ENCODE data around the gene PFDN5.

Gene PFDN5

DNA sequence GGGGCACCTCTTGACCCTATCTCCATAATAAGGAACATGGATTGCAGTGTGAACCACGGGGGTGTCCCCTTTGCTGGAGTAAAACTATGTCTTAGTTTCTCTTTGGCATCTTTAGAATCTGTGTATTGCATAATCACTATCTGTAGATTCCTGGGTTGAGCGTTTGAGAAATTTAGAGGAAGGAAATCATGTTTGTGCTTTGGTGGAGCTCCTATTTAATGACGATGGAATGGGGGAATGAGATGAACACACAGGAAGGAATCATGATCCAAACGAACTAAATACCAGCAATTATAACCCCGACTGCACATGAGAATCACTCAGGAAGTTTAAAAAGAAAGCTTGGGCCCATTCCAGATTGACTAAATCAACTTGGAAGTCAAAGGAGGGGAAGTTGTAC, 2.8 kb downstream of the PFDN5 start:
- TF ChIP-seq, protein P1, sequence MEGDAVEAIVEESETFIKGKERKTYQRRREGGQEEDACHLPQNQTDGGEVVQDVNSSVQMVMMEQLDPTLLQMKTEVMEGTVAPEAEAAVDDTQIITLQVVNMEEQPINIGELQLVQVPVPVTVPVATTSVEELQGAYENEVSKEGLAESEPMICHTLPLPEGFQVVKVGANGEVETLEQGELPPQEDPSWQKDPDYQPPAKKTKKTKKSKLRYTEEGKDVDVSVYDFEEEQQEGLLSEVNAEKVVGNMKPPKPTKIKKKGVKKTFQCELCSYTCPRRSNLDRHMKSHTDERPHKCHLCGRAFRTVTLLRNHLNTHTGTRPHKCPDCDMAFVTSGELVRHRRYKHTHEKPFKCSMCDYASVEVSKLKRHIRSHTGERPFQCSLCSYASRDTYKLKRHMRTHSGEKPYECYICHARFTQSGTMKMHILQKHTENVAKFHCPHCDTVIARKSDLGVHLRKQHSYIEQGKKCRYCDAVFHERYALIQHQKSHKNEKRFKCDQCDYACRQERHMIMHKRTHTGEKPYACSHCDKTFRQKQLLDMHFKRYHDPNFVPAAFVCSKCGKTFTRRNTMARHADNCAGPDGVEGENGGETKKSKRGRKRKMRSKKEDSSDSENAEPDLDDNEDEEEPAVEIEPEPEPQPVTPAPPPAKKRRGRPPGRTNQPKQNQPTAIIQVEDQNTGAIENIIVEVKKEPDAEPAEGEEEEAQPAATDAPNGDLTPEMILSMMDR (IDR thresholded peaks at IDR 0.05; ENCODE audit: low read depth, low read length): no peak
- in situ Hi-C loops (cut with HindIII; ENCODE audit: low sequenced_read_pairs): no loop called here
- H3K4me3 ChIP-seq (ENCODE audit: low read depth, low read length): no peak overlapping the region
- peak; percentile 32 for DNase-seq (ENCODE audit: low read depth, low spot score)

DNA sequence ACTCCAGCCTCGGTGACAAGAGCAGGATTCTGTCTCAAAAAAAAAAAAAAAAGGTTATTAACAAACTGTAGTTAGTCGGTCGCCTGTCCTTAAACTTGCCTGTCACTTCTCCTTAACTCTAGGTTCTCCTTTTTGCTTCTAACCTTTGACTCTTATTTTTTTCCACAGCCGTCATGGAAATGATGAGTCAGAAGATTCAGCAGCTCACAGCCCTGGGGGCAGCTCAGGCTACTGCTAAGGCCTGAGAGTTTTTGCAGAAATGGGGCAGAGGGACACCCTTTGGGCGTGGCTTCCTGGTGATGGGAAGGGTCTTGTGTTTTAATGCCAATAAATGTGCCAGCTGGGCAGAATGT, 3.7 kb downstream of the PFDN5 start:
- in situ Hi-C loops (cut with HindIII; ENCODE audit: low sequenced_read_pairs): no loop called here
- H3K4me3 ChIP-seq (ENCODE audit: low read depth, low read length): peak overlapping the region; percentile 85
- DNase-seq (ENCODE audit: low read depth, low spot score): peak; percentile 71
- TF ChIP-seq, protein P1 (IDR thresholded peaks at IDR 0.05; ENCODE audit: low read depth, low read length): no peak

DNA sequence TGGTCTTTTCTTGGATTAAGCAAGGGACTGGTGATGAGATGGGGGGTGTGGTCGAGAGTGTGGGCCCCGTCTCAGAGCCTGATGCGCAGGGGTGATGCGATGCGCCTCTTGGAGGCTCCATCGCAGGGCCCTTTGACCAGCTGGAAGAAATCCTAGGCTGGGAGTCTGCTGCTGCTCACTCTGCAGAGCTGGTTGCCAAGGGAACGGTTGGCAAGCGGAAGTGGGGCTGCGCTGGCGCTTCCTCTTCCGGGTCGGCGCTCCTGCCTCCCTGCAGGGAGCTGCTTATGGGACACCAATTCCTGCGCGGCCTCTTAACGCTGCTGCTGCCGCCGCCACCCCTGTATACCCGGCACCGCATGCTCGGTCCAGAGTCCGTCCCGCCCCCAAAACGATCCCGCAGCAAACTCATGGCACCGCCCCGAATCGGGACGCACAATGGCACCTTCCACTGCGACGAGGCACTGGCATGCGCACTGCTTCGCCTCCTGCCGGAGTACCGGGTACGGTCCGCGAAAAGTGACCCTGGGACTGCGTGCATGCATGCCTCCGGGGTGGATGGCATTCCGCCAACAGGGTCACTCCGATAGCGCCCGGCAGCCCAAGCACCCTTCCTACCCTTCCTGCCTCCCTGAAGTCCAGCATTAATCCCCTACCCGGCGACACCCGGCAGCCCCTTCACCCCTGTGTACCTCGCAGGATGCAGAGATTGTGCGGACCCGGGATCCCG, 4.3 kb downstream of the PFDN5 start, which contains the start of gene MYG1:
TSS of gene MYG1 (plus strand) at position 242 of the 727 bp plus-strand sequence. CDS start at position 285, 43 bp downstream.
- DNase-seq (ENCODE audit: low read depth, low spot score): peak; percentile 85
- TF ChIP-seq, protein P1 (IDR thresholded peaks at IDR 0.05; ENCODE audit: low read depth, low read length): peak; percentile 32
- in situ Hi-C loops (cut with HindIII; ENCODE audit: low sequenced_read_pairs): no loop called here

DNA sequence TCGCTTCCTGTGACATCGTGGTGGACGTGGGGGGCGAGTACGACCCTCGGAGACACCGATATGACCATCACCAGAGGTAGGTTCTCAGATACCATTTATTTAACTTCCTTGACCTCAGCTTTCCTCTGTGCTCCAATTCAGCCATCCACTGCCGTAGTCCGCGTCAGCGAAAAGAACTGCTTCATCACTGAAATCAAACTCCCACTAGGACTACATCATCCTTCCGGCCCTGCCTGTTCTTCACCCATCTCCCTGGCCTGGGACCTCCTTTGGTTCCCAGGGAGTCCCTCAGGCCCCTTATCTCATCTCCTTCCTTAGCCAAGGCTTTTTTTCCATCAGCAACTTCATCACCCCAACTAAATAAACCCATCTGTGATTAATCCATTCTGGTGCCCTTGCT, 4.8 kb downstream of the PFDN5 start:
- H3K4me3 ChIP-seq (ENCODE audit: low read depth, low read length): peak overlapping the region; percentile 85
- in situ Hi-C loops (cut with HindIII; ENCODE audit: low sequenced_read_pairs): no loop called here
- peak; percentile 29 for DNase-seq (ENCODE audit: low read depth, low spot score)
- TF ChIP-seq, protein P1 (IDR thresholded peaks at IDR 0.05; ENCODE audit: low read depth, low read length): no peak

More for the DNA sequence above, 4.3 kb downstream of the PFDN5 start, which contains the start of gene MYG1:
- peak within 1 kb of the TSS; percentile 85 for H3K4me3 ChIP-seq (ENCODE audit: low read depth, low read length)

DNA sequence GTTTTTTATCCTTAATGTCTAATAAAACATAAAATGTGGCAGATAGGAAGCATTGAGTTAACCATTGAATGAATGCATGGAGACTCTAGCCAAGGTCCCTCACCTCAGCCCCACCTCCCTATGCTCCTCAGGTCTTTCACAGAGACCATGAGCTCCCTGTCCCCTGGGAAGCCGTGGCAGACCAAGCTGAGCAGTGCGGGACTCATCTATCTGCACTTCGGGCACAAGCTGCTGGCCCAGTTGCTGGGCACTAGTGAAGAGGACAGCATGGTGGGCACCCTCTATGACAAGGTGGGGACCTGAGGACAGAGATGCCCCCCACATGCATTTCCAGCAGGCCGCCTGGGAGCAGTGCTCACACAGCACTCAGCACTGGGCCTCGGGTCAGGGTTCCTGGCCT, 7.6 kb downstream of the PFDN5 start:
- H3K4me3 ChIP-seq (ENCODE audit: low read depth, low read length): no peak overlapping the region
- in situ Hi-C loops (cut with HindIII; ENCODE audit: low sequenced_read_pairs): no loop called here
- no peak for DNase-seq (ENCODE audit: low read depth, low spot score)
- TF ChIP-seq, protein P1 (IDR thresholded peaks at IDR 0.05; ENCODE audit: low read depth, low read length): no peak

DNA sequence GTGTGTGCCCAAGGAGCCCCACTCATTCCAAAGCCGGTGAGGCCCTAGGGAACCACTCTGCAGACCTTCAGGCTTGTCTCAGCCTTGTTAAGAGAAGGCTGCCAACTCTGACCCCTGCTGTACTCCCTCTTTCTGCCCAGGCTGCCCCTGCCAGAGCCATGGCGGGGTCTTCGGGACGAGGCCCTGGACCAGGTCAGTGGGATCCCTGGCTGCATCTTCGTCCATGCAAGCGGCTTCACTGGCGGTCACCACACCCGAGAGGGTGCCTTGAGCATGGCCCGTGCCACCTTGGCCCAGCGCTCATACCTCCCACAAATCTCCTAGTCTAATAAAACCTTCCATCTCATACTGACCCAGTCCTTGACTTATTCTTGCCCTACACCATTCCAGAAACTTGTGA, 11.5 kb downstream of the PFDN5 start:
- TF ChIP-seq, protein P1 (IDR thresholded peaks at IDR 0.05; ENCODE audit: low read depth, low read length): no peak
- no peak for DNase-seq (ENCODE audit: low read depth, low spot score)
- in situ Hi-C loops (cut with HindIII; ENCODE audit: low sequenced_read_pairs): no loop called here
- H3K4me3 ChIP-seq (ENCODE audit: low read depth, low read length): no peak overlapping the region

All from astrocyte of the spinal cord (primary cell).